Astrocyte (in vitro differentiated cells and primary cell): ENCODE measurements around the gene BACH2. TPM values are rescaled to one million over a fixed set of nuclear protein-coding genes. Genes with fewer than 3 reads are reported as not detected.

Source experiments
- DNase-seq: peaks from one replicate; pipeline ENCODE4 v3.0.0-alpha.2; 2010; ENCODE audit warnings: low read depth
- FAIRE-seq: peaks from 2 replicates; lab custom pipeline; 2011; peaks lifted over from hg19 to GRCh38; lab: Jason Lieb, UNC
- H2AFZ ChIP-seq: 2 replicates; pipeline ENCODE4 v1.6.0; 2012; ENCODE audit warnings: low read depth, low read length, inconsistent platforms
- H3K27ac ChIP-seq: 2 replicates; pipeline ENCODE4 v1.5.1; 2011; ENCODE audit warnings: low read depth, low read length, inconsistent platforms
- H3K27me3 ChIP-seq: 2 replicates; pipeline ENCODE4 v1.6.0; 2011; ENCODE audit warnings: low read length, inconsistent platforms; ENCODE audit not compliant: insufficient read depth
- H3K36me3 ChIP-seq: 2 replicates; pipeline ENCODE4 v1.5.1; 2011; ENCODE audit warnings: low read length, inconsistent platforms; ENCODE audit not compliant: insufficient read depth
- H3K4me1 ChIP-seq: 2 replicates; pipeline ENCODE4 v1.5.1; 2011; ENCODE audit warnings: low read length, inconsistent platforms; ENCODE audit not compliant: insufficient read depth
- H3K4me2 ChIP-seq: 2 replicates; pipeline ENCODE4 v1.6.0; 2012; ENCODE audit warnings: low read length, inconsistent platforms
- H3K4me3 ChIP-seq: 2 replicates; pipeline ENCODE4 v1.5.1; 2011; ENCODE audit warnings: low read depth, mild to moderate bottlenecking, low read length, inconsistent platforms; ENCODE audit not compliant: insufficient read depth
- H3K79me2 ChIP-seq: 2 replicates; pipeline ENCODE4 v1.6.0; 2012; ENCODE audit warnings: mild to moderate bottlenecking, low read length, inconsistent platforms; ENCODE audit not compliant: insufficient read depth
- H3K9ac ChIP-seq: 2 replicates; pipeline ENCODE4 v1.6.0; 2012; ENCODE audit warnings: mild to moderate bottlenecking, low read length, inconsistent platforms
- H3K9me3 ChIP-seq: 2 replicates; pipeline ENCODE4 v1.5.1; 2012; ENCODE audit warnings: low read depth, mild to moderate bottlenecking, low read length, inconsistent platforms; ENCODE audit not compliant: insufficient read depth
- H4K20me1 ChIP-seq: 2 replicates; pipeline ENCODE4 v1.6.0; 2012; ENCODE audit warnings: low read length, inconsistent platforms; ENCODE audit not compliant: insufficient read depth
- H3K27ac Mint-ChIP-seq: one replicate; pipeline ENCODE4 v1.8.0; 2021; ENCODE audit warnings: mild to moderate bottlenecking, mixed read lengths; ENCODE audit not compliant: unreplicated experiment
- H3K27me3 Mint-ChIP-seq: one replicate; pipeline ENCODE4 v1.8.0; 2021; ENCODE audit warnings: low read depth, mixed read lengths; ENCODE audit not compliant: unreplicated experiment
- H3K36me3 Mint-ChIP-seq: one replicate; pipeline ENCODE4 v1.8.0; 2021; ENCODE audit warnings: low read depth, mixed read lengths; ENCODE audit not compliant: unreplicated experiment
- H3K4me1 Mint-ChIP-seq: one replicate; pipeline ENCODE4 v1.8.0; 2021; ENCODE audit warnings: low read depth, mixed read lengths; ENCODE audit not compliant: unreplicated experiment
- H3K4me3 Mint-ChIP-seq: one replicate; pipeline ENCODE4 v1.8.0; 2021; ENCODE audit warnings: mild to moderate bottlenecking, moderate library complexity, mixed read lengths; ENCODE audit not compliant: unreplicated experiment
- H3K9me3 Mint-ChIP-seq: one replicate; pipeline ENCODE4 v1.8.0; 2021; ENCODE audit warnings: mild to moderate bottlenecking, mixed read lengths; ENCODE audit not compliant: unreplicated experiment
- CTCF ChIP-seq: IDR thresholded peaks from 2 replicates; pipeline ENCODE4 v1.5.1; 2011; ENCODE audit warnings: low read depth, mild to moderate bottlenecking, inconsistent platforms, low read length, moderate library complexity; ENCODE audit not compliant: insufficient read depth
- EZH2 ChIP-seq: IDR thresholded peaks from 2 replicates; pipeline ENCODE4 v1.6.1; 2012; ENCODE audit warnings: mild to moderate bottlenecking, low read length, inconsistent platforms; ENCODE audit not compliant: insufficient read depth
- total RNA-seq: library from RNA; stranded (reverse); gene quantifications from 2 replicates; pipeline ENCODE4 v1.2.1, GENCODE V29; 2021

Gene BACH2
- total RNA-seq, 1 donor from 2014 or later, result 17.5 TPM

GRCh38 chr6:90203672-90204071 is 93.0 kb downstream of the BACH2 start:
- Mint-ChIP-seq H3K36me3 (peaks cover 12% of the 10 kb centered on the region), H3K27ac (no peak overlapping the region), H3K4me3 (no peak overlapping the region), H3K4me1 (no peaks in the 10 kb centered on the region), H3K9me3 (peaks cover 3% of the 10 kb centered on the region), H3K27me3 (no peaks in the 10 kb centered on the region)
- Histone ChIP-seq H3K4me2 (no peak overlapping the region), H3K4me1 (peaks cover 6% of the 10 kb centered on the region), H3K79me2 (no peaks in the 10 kb centered on the region), H2AFZ (no peak overlapping the region), H3K9me3 (no peaks in the 10 kb centered on the region), H4K20me1 (no peaks in the 10 kb centered on the region), H3K36me3 (no peaks in the 10 kb centered on the region), H3K27me3 (no peaks in the 10 kb centered on the region), H3K27ac (no peak overlapping the region), H3K4me3 (no peak overlapping the region), H3K9ac (no peak overlapping the region)
- DNase-seq (no peak), FAIRE-seq (no peak)
- TF ChIP-seq EZH2, result no peak
- no peak for TF ChIP-seq CTCF

GRCh38 chr6:90202156-90202555 is 94.5 kb downstream of the BACH2 start:
- peaks cover 10% of the 10 kb centered on the region for H3K9me3 Mint-ChIP-seq
- H3K79me2 ChIP-seq, result no peaks in the 10 kb centered on the region

More at GRCh38 chr6:90202156-90202555, 94.5 kb downstream of the BACH2 start:
- Mint-ChIP-seq H3K27me3 (no peaks in the 10 kb centered on the region), H3K27ac (no peak overlapping the region), H3K4me1 (peaks cover 6% of the 10 kb centered on the region), H3K4me3 (no peak overlapping the region), H3K36me3 (peaks cover 26% of the 10 kb centered on the region)
- Histone ChIP-seq H3K9ac (no peak overlapping the region), H2AFZ (no peak overlapping the region), H3K9me3 (no peaks in the 10 kb centered on the region), H3K4me3 (no peak overlapping the region), H3K36me3 (no peaks in the 10 kb centered on the region), H3K27ac (no peak overlapping the region), H3K4me1 (peaks cover 6% of the 10 kb centered on the region), H4K20me1 (no peaks in the 10 kb centered on the region), H3K4me2 (no peak overlapping the region), H3K27me3 (no peaks in the 10 kb centered on the region)
- DNase-seq (no peak), FAIRE-seq (no peak)
- TF ChIP-seq CTCF, result no peak
- TF ChIP-seq EZH2, result no peak
